DOHH2 (cell line): Measurements from ENCODE around the gene FMNL1.

ENCODE experiments used
- EZH2phosphoT487 ChIP-seq: fragments of 200-600 bp; sonication (generic); IDR thresholded peaks from 2 replicates; pipeline ENCODE4 v1.6.1; 2017; ENCODE audit warnings: borderline replicate concordance, mild to moderate bottlenecking, antibody characterized with exemption, low read length, moderate library complexity, mixed read lengths
- TF ChIP-seq, protein P1 (sequence below): fragments of 200-600 bp; sonication (generic); IDR thresholded peaks from one replicate; pipeline ENCODE4 v1.5.1; 2014; ENCODE audit warnings: antibody characterized with exemption, mild to moderate bottlenecking, low read depth, low read length; ENCODE audit not compliant: poor library complexity, severe bottlenecking

DNA sequence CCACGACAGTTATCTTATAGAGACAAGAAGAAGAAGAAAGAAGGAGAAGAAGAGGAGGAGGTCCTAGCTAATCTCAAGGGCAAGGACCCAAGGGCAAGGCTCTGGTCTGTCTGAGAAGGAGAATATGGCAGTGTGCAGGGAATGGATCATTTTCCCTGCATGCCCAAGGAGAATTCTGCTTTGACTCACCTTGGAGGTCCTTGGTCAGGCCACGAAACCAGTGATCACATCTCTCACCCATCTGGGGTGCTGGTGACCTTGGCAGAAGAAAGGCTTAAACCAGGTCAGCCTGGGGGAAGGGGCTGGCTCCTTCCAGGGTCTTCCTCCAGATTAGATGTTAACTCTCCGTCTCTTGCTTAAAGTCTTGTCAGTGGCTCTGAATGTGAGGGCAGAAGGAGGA, 1.6 kb upstream of the FMNL1 start:
- TF ChIP-seq, protein P1, sequence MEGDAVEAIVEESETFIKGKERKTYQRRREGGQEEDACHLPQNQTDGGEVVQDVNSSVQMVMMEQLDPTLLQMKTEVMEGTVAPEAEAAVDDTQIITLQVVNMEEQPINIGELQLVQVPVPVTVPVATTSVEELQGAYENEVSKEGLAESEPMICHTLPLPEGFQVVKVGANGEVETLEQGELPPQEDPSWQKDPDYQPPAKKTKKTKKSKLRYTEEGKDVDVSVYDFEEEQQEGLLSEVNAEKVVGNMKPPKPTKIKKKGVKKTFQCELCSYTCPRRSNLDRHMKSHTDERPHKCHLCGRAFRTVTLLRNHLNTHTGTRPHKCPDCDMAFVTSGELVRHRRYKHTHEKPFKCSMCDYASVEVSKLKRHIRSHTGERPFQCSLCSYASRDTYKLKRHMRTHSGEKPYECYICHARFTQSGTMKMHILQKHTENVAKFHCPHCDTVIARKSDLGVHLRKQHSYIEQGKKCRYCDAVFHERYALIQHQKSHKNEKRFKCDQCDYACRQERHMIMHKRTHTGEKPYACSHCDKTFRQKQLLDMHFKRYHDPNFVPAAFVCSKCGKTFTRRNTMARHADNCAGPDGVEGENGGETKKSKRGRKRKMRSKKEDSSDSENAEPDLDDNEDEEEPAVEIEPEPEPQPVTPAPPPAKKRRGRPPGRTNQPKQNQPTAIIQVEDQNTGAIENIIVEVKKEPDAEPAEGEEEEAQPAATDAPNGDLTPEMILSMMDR: no peak
- no peak for TF ChIP-seq EZH2phosphoT487
